Measurements from ENCODE around the gene ZMIZ1. TPM values are rescaled to one million over a fixed set of nuclear protein-coding genes. Genes with fewer than 3 reads are reported as not detected.

The ZMIZ1 gene
- total RNA-seq, 4 donors from 2014 or later, result 18.7 to 188 (median 36.7) TPM

DNA sequence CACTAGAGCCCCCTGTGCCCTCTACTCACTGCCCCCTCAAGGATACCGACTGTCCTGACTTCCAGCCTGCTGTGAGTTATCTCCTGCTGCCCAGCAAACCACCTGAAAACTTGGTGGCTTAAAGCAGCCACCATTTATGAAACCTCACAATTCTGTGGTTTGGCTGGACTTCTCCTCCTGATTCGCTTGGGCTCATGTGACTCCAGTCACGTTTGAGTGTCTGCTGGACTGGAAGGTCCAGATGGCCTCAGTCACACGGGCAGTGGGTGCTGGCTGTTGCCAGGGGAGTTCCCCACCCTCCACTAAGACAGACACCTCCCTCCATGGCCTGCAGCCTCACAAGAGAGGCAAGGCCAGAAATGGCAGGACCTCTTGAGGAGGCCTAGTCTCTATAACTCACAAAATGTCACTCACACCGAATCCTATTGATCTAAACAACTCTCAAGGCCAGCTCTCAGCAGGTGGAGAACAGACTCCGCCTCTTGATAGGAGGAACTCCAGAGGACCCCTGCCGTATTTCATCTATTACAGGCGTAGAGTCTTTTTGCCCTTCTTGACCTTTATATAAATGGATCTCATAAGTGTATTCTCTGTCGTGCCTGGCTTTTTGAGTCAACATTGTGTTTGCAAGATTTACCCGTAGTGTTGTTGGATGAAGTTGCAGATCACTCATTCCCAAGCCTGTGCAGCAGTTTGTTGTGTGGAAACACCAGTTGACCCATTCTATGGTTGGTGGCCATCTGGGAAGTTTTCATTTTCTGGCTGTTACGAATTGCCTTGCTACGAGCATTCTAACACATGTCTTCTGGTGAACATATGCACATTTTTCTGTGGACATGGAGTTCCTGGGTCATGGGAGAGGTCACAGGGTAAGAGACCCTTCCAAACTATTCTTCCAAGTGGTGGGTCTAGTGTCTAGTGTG lies 48.3 kb downstream of the ZMIZ1 start:
- intact Hi-C loops (cut with DNase I; ENCODE audit: low total_unique reads), result no loop called here
- no peak overlapping the region for H3K4me3 ChIP-seq
- H3K27ac ChIP-seq, result peak overlapping the region in 1 of 2 donors; percentile 78
- TF ChIP-seq, protein P1, sequence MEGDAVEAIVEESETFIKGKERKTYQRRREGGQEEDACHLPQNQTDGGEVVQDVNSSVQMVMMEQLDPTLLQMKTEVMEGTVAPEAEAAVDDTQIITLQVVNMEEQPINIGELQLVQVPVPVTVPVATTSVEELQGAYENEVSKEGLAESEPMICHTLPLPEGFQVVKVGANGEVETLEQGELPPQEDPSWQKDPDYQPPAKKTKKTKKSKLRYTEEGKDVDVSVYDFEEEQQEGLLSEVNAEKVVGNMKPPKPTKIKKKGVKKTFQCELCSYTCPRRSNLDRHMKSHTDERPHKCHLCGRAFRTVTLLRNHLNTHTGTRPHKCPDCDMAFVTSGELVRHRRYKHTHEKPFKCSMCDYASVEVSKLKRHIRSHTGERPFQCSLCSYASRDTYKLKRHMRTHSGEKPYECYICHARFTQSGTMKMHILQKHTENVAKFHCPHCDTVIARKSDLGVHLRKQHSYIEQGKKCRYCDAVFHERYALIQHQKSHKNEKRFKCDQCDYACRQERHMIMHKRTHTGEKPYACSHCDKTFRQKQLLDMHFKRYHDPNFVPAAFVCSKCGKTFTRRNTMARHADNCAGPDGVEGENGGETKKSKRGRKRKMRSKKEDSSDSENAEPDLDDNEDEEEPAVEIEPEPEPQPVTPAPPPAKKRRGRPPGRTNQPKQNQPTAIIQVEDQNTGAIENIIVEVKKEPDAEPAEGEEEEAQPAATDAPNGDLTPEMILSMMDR (IDR thresholded peaks at IDR 0.05), result no peak
- no peak for TF ChIP-seq POLR2A (IDR thresholded peaks at IDR 0.05)
- H3K4me1 ChIP-seq, result peaks cover 19 to 22% of the 10 kb centered on the region in 2 donors
- no peaks in the 10 kb centered on the region for H3K9me3 ChIP-seq
- H3K36me3 ChIP-seq, result no peaks in the 10 kb centered on the region
- DNase-seq, result no peak
- H3K27me3 ChIP-seq, result no peaks in the 10 kb centered on the region

DNA sequence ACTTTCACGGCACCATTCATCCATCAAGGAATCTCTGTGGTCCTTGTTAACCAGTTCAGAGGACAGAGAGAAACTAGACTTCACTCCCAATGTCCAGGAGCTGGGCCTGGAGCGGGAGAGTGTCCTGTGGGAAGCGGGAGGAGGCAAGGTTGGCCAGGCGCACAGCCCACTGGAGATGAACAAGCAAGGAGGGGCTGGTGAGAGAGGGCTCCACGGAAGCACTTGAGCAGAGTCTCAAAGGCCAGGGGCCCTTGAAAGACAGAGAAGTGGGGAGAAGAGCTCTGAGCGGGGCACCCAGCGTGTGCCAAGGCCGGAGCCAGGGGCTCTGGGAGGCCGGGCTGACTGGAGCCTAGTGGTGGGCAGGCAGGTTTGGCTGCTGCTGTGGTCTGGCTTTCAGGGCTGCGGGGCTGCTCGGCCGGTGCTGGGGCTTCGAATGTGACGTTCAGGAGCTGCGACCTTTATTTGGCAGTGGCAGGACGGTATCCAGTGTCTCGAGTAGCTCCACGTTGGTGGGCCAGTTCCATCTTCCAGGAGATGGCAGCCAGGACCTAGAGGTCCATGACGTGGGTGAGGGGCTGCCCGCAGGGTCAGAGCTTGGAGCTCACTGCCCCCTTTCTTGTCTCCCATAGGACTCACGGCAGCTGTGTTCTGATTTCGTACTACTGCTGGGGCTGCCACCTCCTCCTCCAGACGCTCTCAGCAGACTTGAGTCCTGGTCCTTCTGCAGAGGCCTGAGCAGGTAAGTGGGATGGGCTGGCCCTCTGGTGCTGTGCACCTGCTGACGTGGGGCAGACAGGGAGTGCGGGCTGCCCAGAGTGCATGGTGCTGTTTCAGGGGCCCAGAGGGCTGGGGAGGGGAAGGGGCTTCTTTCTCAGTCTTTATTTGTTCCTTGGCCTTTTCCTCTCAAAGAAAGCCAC lies 49.8 kb downstream of the ZMIZ1 start:
- TF ChIP-seq, protein P1 (IDR thresholded peaks at IDR 0.05), result no peak
- no peak for TF ChIP-seq POLR2A (IDR thresholded peaks at IDR 0.05)
- H3K27ac ChIP-seq, result peak overlapping the region in 1 of 2 donors; percentile 32
- H3K9me3 ChIP-seq, result no peaks in the 10 kb centered on the region
- intact Hi-C loops (cut with DNase I; ENCODE audit: low total_unique reads), result no loop called here
- H3K27me3 ChIP-seq, result no peaks in the 10 kb centered on the region
- H3K36me3 ChIP-seq, result no peaks in the 10 kb centered on the region
- peaks cover 10 to 16% of the 10 kb centered on the region in 2 donors for H3K4me1 ChIP-seq
- no peak for DNase-seq
- no peak overlapping the region for H3K4me3 ChIP-seq

DNA sequence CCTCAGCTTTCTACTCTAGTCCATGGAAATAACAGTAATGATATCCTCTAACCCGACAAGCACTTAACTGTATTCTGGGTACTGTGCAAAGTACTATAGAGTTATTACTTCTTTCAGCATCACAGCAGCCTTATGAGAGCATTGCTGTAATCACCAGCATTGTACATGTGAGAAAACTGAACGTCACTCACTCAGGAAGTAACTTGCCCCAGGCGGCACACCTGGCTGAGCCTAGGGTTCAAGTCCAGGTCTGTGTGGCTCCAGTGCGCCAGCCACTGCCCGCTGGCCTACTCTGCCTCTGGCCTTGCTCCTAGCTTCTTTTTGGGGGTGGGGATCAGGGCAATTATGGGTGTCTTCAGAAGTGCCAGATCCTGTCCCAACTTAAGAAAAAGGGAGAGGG lies 50.5 kb downstream of the ZMIZ1 start:
- TF ChIP-seq, protein P1 (IDR thresholded peaks at IDR 0.05), result no peak
- no peak for TF ChIP-seq POLR2A (IDR thresholded peaks at IDR 0.05)
- H3K9me3 ChIP-seq, result no peaks in the 10 kb centered on the region
- no peak overlapping the region for H3K4me3 ChIP-seq
- no peaks in the 10 kb centered on the region for H3K36me3 ChIP-seq
- peaks cover 10 to 11% of the 10 kb centered on the region in 2 donors for H3K4me1 ChIP-seq
- no peaks in the 10 kb centered on the region for H3K27me3 ChIP-seq
- H3K27ac ChIP-seq, result no peak overlapping the region
- intact Hi-C loops (cut with DNase I; ENCODE audit: low total_unique reads), result no loop called here
- no peak for DNase-seq

DNA sequence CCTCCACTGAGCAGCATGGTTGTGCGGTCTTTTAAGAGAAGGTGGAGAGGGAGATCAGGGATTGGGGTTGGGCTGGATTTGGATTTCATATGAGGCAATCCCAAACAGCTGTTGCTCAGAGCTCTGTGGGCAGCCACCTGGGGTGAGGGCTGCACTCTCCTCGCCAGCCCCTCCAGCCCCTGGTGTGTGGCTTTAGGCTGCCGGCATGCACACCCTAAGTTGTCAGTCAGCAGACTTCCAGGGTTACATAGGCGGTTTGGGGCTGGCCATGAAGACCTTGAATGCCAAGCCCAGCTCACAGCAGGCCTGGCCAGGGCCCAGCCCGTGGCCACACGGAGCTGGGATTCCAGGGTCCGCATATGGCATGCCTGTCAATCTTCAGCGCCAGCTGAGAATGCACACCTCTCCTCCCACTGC lies 54.8 kb downstream of the ZMIZ1 start:
- H3K4me1 ChIP-seq, result peaks cover 15 to 16% of the 10 kb centered on the region in 2 donors
- H3K27ac ChIP-seq, result no peak overlapping the region

More for the DNA sequence above, 54.8 kb downstream of the ZMIZ1 start:
- intact Hi-C loops (cut with DNase I; ENCODE audit: low total_unique reads), result no loop called here
- H3K36me3 ChIP-seq, result no peaks in the 10 kb centered on the region
- TF ChIP-seq POLR2A (IDR thresholded peaks at IDR 0.05), result no peak
- TF ChIP-seq, protein P1 (IDR thresholded peaks at IDR 0.05), result no peak
- no peak overlapping the region for H3K4me3 ChIP-seq
- H3K27me3 ChIP-seq, result no peaks in the 10 kb centered on the region
- DNase-seq, result no peak
- H3K9me3 ChIP-seq, result no peaks in the 10 kb centered on the region
